Caco-2 (cell line): ENCODE data around the gene ADIPOR2. TPM values are rescaled to one million over a fixed set of nuclear protein-coding genes. Genes with fewer than 3 reads are reported as not detected.

Experiments
- BruUV-seq: library from RNA; stranded (reverse); fragments of 400-500 nt; replicated peaks from 2 replicates; lab custom pipeline; 2021; lab: Mats Ljungman, UMichigan
- CTCF ChIA-PET: fragments of 300-600 bp; sonication (Branson Sonifier 250); formaldehyde crosslinking; loops from one replicate; lab custom pipeline; 2022; ENCODE audit warnings: antibody characterized with exemption; lab: Charles Lee
- POLR2A ChIA-PET: fragments of 300-600 bp; sonication (Branson Sonifier 250); formaldehyde crosslinking; loops from one replicate; lab custom pipeline; 2022; ENCODE audit warnings: antibody characterized with exemption; lab: Charles Lee
- DNase-seq, 2 experiments: peaks; one replicate each; pipeline versions ENCODE4 v3.0.0 to v3.0.0-alpha.2; 2020 to 2022
- H3K27me3 ChIP-seq: replicated peaks from 2 replicates; pipeline ENCODE4 v1.6.0; 2011; ENCODE audit warnings: low read length; ENCODE audit not compliant: control insufficient read depth, insufficient read depth
- H3K36me3 ChIP-seq: 2 replicates; pipeline ENCODE4 v1.5.1; 2011; ENCODE audit warnings: low read length; ENCODE audit not compliant: control insufficient read depth, insufficient read depth
- H3K4me1 ChIP-seq: fragments of 250-450 bp; sonication (Bioruptor Pico); 2 replicates; pipeline ENCODE4 v1.5.1; 2020; ENCODE audit warnings: mild to moderate bottlenecking
- H3K4me3 ChIP-seq: 2 replicates; pipeline ENCODE4 v1.5.1; 2011; ENCODE audit warnings: low read depth, mild to moderate bottlenecking, control low read depth, low read length
- H3K9me3 ChIP-seq: fragments of 250-450 bp; sonication (Bioruptor Pico); 2 replicates; pipeline ENCODE4 v1.5.1; 2020; ENCODE audit warnings: mild to moderate bottlenecking, moderate library complexity
- H3K27ac Mint-ChIP-seq: one replicate; pipeline ENCODE4 v1.8.0; 2022; ENCODE audit warnings: mixed read lengths; ENCODE audit not compliant: unreplicated experiment
- H3K27me3 Mint-ChIP-seq: one replicate; pipeline ENCODE4 v1.8.0; 2022; ENCODE audit warnings: mixed read lengths; ENCODE audit not compliant: insufficient read depth, unreplicated experiment
- H3K36me3 Mint-ChIP-seq: one replicate; pipeline ENCODE4 v1.8.0; 2022; ENCODE audit warnings: mild to moderate bottlenecking, mixed read lengths; ENCODE audit not compliant: insufficient read depth, unreplicated experiment
- H3K4me1 Mint-ChIP-seq: one replicate; pipeline ENCODE4 v1.8.0; 2022; ENCODE audit warnings: low read depth, mixed read lengths; ENCODE audit not compliant: unreplicated experiment
- H3K4me3 Mint-ChIP-seq: one replicate; pipeline ENCODE4 v1.8.0; 2022; ENCODE audit warnings: mild to moderate bottlenecking, moderate library complexity, mixed read lengths; ENCODE audit not compliant: unreplicated experiment
- H3K9me3 Mint-ChIP-seq: one replicate; pipeline ENCODE4 v1.8.0; 2022; ENCODE audit warnings: mixed read lengths; ENCODE audit not compliant: unreplicated experiment
- intact Hi-C: fragments of 100-400 bp; cut with micrococcal nuclease; formaldehyde crosslinking; loops from one replicate; pipeline ENCODE4 v1.10.0; 2022; ENCODE audit not compliant: unreplicated experiment
- total RNA-seq: library from RNA; stranded (reverse); gene quantifications from 2 replicates; pipeline ENCODE4 v1.2.3, GENCODE V29; 2022
- TF ChIP-seq, protein P1 (sequence below), 2 experiments: fragments of 200-600 bp in 1 of 2; IDR thresholded peaks; 1 replicate in 1 of 2; 2 replicates in 1 of 2; pipeline versions ENCODE4 v1.5.1 to v1.8.0; 2011 to 2022; ENCODE audit warnings: antibody characterized with exemption in 1 of 2, control low read depth in 1 of 2, inconsistent platforms in 1 of 2, low read depth in 1 of 2, low read length in 1 of 2, mild to moderate bottlenecking in 1 of 2, moderate library complexity in 1 of 2; ENCODE audit not compliant: insufficient read depth in 1 of 2, severe bottlenecking in 1 of 2, unreplicated experiment in 1 of 2

The ADIPOR2 gene
- total RNA-seq, 1 experiment from 2014 or later, result 119 TPM

DNA sequence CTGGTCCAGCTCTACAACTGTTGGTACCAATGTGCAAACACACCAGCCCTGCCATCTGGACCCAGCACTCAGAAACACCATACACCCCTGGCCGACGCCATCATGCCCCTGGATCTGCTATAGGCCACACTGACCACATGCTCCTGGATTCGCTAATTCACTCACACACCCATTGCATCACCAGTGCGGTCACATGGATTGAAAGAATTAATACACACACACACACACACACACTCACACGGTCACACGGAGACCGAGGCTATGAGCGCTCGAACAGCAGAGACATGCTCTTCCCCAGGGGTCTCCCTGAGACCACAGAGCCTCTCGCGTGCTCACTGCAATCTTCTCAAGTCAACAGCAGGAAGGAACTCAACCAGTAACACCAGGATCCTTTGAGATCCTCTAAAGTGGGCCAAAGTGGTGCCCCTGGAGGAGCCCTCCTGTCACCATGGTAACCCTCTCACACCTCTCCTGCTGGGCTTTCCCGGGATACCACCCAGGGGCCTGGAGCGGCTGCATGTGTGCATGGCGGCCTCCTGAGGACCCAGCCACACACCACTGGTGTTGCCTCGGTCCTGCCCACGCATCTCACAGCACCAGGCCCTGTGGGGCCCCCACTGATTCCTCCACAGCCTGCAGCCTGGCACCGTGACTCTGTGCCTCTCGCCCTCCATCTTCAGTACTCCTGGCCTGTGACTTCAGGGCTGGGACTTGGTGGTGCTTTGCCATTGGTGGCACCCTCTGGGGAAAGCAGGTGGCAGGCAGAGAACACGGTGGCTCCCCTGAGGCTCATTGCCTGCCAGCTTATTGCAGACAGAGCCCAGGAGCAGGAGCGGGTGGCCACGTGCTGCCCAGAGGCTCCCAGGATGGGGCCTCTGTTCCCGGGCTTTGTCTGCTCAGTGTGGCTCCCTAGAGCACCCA, 144.6 kb downstream of the ADIPOR2 start:
- Mint-ChIP-seq H3K27ac (no peak overlapping the region), H3K9me3 (no peaks in the 10 kb centered on the region), H3K4me3 (no peak overlapping the region), H3K27me3 (peaks cover 26% of the 10 kb centered on the region), H3K4me1 (peaks cover 20% of the 10 kb centered on the region), H3K36me3 (peaks cover 8% of the 10 kb centered on the region)
- Histone ChIP-seq H3K27me3 (no peaks in the 10 kb centered on the region; the same call in none of the 2 replicates), H3K4me3 (no peak overlapping the region), H3K4me1 (peaks cover 16% of the 10 kb centered on the region), H3K36me3 (no peaks in the 10 kb centered on the region), H3K9me3 (no peaks in the 10 kb centered on the region)
- intact Hi-C loops, result no loop called here
- no TSS peak for BruUV-seq
- ChIA-PET CTCF (no interaction called here), POLR2A (interaction anchor here (0.5 kb wide), 1 partner anchor 106 kb away, joined by 5 read pairs; no protein-coding TSS in a partner anchor)
- TF ChIP-seq, protein P1, sequence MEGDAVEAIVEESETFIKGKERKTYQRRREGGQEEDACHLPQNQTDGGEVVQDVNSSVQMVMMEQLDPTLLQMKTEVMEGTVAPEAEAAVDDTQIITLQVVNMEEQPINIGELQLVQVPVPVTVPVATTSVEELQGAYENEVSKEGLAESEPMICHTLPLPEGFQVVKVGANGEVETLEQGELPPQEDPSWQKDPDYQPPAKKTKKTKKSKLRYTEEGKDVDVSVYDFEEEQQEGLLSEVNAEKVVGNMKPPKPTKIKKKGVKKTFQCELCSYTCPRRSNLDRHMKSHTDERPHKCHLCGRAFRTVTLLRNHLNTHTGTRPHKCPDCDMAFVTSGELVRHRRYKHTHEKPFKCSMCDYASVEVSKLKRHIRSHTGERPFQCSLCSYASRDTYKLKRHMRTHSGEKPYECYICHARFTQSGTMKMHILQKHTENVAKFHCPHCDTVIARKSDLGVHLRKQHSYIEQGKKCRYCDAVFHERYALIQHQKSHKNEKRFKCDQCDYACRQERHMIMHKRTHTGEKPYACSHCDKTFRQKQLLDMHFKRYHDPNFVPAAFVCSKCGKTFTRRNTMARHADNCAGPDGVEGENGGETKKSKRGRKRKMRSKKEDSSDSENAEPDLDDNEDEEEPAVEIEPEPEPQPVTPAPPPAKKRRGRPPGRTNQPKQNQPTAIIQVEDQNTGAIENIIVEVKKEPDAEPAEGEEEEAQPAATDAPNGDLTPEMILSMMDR (IDR thresholded peaks at IDR 0.05; ENCODE audit: insufficient read depth in 1 of 2, low read depth in 1 of 2, low read length in 1 of 2, severe bottlenecking in 1 of 2, unreplicated experiment in 1 of 2), result no peak
- no peak for DNase-seq

DNA sequence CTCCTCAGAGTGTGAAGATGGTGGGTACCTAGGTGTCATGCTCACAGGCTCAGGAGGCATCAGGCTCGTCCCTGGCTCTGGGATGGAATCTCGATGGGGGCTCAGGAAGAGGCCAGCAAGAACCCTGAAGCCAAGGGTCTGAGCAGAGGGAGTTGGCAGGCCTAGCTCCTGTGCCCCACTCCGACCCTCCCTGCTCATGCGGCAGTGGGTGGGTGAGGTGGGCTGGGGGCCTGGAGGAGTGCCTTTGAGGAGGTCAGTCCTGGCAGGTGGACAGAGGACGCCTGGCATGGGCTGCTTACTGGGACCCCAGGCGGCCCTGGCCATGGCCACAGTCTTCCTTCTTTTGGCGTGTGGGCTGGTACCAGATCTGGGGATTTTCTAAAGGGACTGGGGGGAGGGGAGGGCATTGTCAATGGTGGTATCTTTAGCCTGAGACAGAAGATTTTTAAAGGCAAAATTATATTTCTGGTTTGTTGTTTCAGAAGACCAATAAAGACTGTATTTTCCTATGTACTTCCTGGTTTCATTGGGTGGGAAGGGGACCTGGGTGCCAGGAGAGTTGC, 145.5 kb downstream of the ADIPOR2 start:
- H3K9me3 ChIP-seq, result no peaks in the 10 kb centered on the region
- H3K27me3 ChIP-seq, result no peaks in the 10 kb centered on the region; the same call in none of the 2 replicates
- H3K9me3 Mint-ChIP-seq, result no peaks in the 10 kb centered on the region
- H3K36me3 Mint-ChIP-seq, result no peaks in the 10 kb centered on the region
- CTCF ChIA-PET, result interaction anchor here (2.0 kb wide), 1 partner anchor 104 kb away, joined by 4 read pairs; no protein-coding TSS in a partner anchor
- no peak overlapping the region for H3K4me3 ChIP-seq
- no peaks in the 10 kb centered on the region for H3K36me3 ChIP-seq
- no peak overlapping the region for H3K4me3 Mint-ChIP-seq
- no peak for DNase-seq
- no peak overlapping the region for H3K27ac Mint-ChIP-seq
- no TSS peak for BruUV-seq
- intact Hi-C loops, result no loop called here
- POLR2A ChIA-PET, result interaction anchor here (0.5 kb wide), 1 partner anchor 107 kb away, joined by 5 read pairs; no protein-coding TSS in a partner anchor
- TF ChIP-seq, protein P1 (IDR thresholded peaks at IDR 0.05; ENCODE audit: insufficient read depth in 1 of 2, low read depth in 1 of 2, low read length in 1 of 2, severe bottlenecking in 1 of 2, unreplicated experiment in 1 of 2), result no peak
- H3K4me1 Mint-ChIP-seq, result peaks cover 12% of the 10 kb centered on the region
- peaks cover 24% of the 10 kb centered on the region for H3K27me3 Mint-ChIP-seq
- peaks cover 11% of the 10 kb centered on the region for H3K4me1 ChIP-seq

DNA sequence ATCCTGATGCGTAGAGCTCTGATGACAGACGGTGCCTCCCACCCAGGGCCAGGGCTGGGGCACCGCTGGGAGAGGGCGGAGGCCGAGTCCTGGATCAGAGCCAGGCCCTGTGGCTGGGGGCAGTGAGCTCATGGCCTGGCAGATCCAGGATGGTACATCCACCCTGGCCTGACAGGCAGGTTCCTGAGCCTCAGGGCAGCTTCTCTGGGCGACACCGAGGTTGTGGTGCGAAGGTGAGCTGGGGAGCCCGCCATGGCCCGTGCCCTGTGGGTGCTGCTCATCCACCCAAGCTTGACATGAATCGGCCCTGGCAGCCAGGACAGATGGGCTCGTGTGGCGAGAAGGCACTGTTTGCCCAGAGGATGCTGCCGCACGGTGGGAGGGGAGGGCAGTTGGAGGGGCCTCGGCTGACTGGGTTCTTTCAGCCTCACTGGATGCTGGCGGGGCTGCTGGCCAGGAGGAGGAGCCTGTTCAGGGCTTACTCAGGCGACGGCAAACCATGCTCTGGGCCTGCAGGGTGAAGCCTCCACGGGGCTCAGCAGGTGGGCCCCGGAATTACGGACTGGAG, 146.1 kb downstream of the ADIPOR2 start:
- Mint-ChIP-seq H3K27me3 (peaks cover 22% of the 10 kb centered on the region), H3K4me3 (no peak overlapping the region), H3K9me3 (no peaks in the 10 kb centered on the region), H3K36me3 (no peaks in the 10 kb centered on the region), H3K27ac (no peak overlapping the region), H3K4me1 (peaks cover 12% of the 10 kb centered on the region)
- ChIA-PET CTCF (interaction anchor here (2.0 kb wide), 1 partner anchor 103 kb away, joined by 4 read pairs; no protein-coding TSS in a partner anchor), POLR2A (no interaction called here)
- no TSS peak for BruUV-seq
- intact Hi-C loops, result no loop called here
- Histone ChIP-seq H3K9me3 (no peaks in the 10 kb centered on the region), H3K27me3 (no peaks in the 10 kb centered on the region; the same call in none of the 2 replicates), H3K4me3 (no peak overlapping the region), H3K36me3 (no peaks in the 10 kb centered on the region), H3K4me1 (peaks cover 11% of the 10 kb centered on the region)
- TF ChIP-seq, protein P1 (IDR thresholded peaks at IDR 0.05; ENCODE audit: insufficient read depth in 1 of 2, low read depth in 1 of 2, low read length in 1 of 2, severe bottlenecking in 1 of 2, unreplicated experiment in 1 of 2), result no peak
- no peak for DNase-seq
